ENCODE measurements around the gene NEK1.

DNA sequence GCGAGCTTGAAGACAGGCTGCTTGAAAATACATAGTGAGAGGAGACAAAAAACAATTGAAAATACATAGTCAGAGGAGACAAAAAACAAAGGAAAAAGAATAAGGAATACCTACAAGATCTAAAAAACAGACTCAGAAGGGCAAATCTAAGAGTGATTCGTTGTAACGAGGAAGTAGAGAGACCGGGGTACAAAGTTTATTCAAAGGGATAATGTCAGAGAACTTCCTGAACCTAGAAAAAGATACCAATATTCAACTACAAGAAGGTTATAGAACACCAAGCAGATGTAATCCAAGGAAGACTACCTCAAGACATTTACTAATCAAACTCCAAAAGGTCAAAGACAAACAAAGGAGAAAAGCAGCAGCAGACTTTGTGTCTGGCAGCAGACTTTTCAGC, 165.6 kb downstream of the NEK1 start:
- TF ChIP-seq, protein P1, sequence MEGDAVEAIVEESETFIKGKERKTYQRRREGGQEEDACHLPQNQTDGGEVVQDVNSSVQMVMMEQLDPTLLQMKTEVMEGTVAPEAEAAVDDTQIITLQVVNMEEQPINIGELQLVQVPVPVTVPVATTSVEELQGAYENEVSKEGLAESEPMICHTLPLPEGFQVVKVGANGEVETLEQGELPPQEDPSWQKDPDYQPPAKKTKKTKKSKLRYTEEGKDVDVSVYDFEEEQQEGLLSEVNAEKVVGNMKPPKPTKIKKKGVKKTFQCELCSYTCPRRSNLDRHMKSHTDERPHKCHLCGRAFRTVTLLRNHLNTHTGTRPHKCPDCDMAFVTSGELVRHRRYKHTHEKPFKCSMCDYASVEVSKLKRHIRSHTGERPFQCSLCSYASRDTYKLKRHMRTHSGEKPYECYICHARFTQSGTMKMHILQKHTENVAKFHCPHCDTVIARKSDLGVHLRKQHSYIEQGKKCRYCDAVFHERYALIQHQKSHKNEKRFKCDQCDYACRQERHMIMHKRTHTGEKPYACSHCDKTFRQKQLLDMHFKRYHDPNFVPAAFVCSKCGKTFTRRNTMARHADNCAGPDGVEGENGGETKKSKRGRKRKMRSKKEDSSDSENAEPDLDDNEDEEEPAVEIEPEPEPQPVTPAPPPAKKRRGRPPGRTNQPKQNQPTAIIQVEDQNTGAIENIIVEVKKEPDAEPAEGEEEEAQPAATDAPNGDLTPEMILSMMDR (IDR thresholded peaks at IDR 0.05; ENCODE audit: low read depth, low read length) = no peak
- TF ChIP-seq EZH2phosphoT487 (IDR thresholded peaks at IDR 0.05; ENCODE audit: low read depth) = no peak
